Prostate gland (tissue), 2 donors: Measurements from ENCODE around the gene SLCO6A1.

ENCODE experiments used
- POLR2A ChIP-seq: fragments of 450-650 bp; IDR thresholded peaks from one replicate; pipeline ENCODE4 v1.6.1; 2016; ENCODE audit warnings: antibody characterized with exemption, mild to moderate bottlenecking
- POLR2AphosphoS5 ChIP-seq: sonication (generic); formaldehyde crosslinking; IDR thresholded peaks from one replicate; pipeline ENCODE4 v1.6.1; 2017; ENCODE audit warnings: antibody characterized with exemption
- TF ChIP-seq, protein P1 (sequence below), 4 experiments: fragments of 200-600 bp in 2 of 4; fragments of 450-650 bp in 2 of 4; sonication (generic) in 2 of 4; IDR thresholded peaks; 1 replicate in 3 of 4; 2 replicates in 1 of 4; pipeline ENCODE4 v1.5.1; 2016 to 2019; ENCODE audit warnings: antibody characterized with exemption in 4 of 4, mild to moderate bottlenecking in 2 of 4, moderate library complexity in 2 of 4

DNA sequence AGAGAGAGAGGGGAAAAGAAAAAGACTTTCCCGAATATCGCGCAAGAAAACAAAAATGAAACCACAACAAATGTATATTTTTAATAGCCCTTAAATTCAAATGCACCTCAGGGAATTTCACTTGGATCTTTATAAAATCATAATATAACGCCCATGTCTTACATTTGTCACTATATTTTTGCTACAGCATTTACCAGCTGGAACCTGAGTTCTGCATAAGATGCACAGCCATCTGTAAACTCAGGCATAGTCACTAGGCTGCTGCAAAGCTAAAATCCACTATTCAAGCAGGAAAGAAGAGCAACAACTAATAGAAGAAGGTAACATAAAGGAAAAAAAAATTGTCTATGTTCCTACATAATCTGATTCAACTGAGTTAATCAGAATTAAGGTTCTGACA, 30.6 kb upstream of the SLCO6A1 start:
- TF ChIP-seq POLR2A (no peak), POLR2AphosphoS5 (no peak)
- TF ChIP-seq, protein P1, sequence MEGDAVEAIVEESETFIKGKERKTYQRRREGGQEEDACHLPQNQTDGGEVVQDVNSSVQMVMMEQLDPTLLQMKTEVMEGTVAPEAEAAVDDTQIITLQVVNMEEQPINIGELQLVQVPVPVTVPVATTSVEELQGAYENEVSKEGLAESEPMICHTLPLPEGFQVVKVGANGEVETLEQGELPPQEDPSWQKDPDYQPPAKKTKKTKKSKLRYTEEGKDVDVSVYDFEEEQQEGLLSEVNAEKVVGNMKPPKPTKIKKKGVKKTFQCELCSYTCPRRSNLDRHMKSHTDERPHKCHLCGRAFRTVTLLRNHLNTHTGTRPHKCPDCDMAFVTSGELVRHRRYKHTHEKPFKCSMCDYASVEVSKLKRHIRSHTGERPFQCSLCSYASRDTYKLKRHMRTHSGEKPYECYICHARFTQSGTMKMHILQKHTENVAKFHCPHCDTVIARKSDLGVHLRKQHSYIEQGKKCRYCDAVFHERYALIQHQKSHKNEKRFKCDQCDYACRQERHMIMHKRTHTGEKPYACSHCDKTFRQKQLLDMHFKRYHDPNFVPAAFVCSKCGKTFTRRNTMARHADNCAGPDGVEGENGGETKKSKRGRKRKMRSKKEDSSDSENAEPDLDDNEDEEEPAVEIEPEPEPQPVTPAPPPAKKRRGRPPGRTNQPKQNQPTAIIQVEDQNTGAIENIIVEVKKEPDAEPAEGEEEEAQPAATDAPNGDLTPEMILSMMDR (IDR thresholded peaks at IDR 0.05), result no peak
